IMR-90 (cell line): ENCODE results near the gene MTR. TPM values are rescaled to one million over a fixed set of nuclear protein-coding genes. Genes with fewer than 3 reads are reported as not detected.

ENCODE experiments used
- ATAC-seq: fragments of 200-7000 bp; cut with Tn5 transposase; 2 replicates; pipeline ENCODE4 v1.9.1; 2020; ENCODE audit warnings: low read depth, mild to moderate bottlenecking, moderate library complexity
- BruUV-seq: library from RNA; stranded (reverse); fragments of 400-500 nt; replicated peaks from 2 replicates; lab custom pipeline; 2021; lab: Mats Ljungman, UMichigan
- CTCF ChIA-PET: fragments of 300-600 bp; formaldehyde crosslinking; extraction: SDS; loops from one replicate; lab custom pipeline; 2021; ENCODE audit warnings: antibody characterized with exemption; lab: Yijun Ruan, JAX
- POLR2A ChIA-PET: fragments of 300-600 bp; sonication (Branson Sonifier 250); formaldehyde crosslinking; loops from one replicate; lab custom pipeline; 2022; ENCODE audit warnings: antibody characterized with exemption; ENCODE audit not compliant: unreplicated experiment; lab: Charles Lee
- DNase-seq: peaks from one replicate; pipeline ENCODE4 v3.0.0; 2013
- H2AFZ ChIP-seq: replicated peaks from 2 replicates; pipeline ENCODE3; 2013; ENCODE audit warnings: low read length, mild to moderate bottlenecking; ENCODE audit not compliant: poor library complexity
- H2AK5ac ChIP-seq: 2 replicates; pipeline ENCODE4 v1.6.1; 2013; ENCODE audit warnings: low read depth, low read length, inconsistent platforms
- H2AK9ac ChIP-seq: replicated peaks from 2 replicates; pipeline ENCODE3; 2013; ENCODE audit warnings: mild to moderate bottlenecking, low read depth, low read length, moderate library complexity; ENCODE audit not compliant: poor library complexity
- H2BK120ac ChIP-seq: 2 replicates; pipeline ENCODE4 v1.6.1; 2013; ENCODE audit warnings: low read depth, low read length, inconsistent platforms
- H2BK15ac ChIP-seq: 3 replicates; pipeline ENCODE4 v1.6.1; 2013; ENCODE audit warnings: low read depth, low read length, inconsistent platforms
- H2BK20ac ChIP-seq: 2 replicates; pipeline ENCODE4 v1.6.1; 2013; ENCODE audit warnings: low read depth, mild to moderate bottlenecking, inconsistent platforms, low read length, moderate library complexity
- H2BK5ac ChIP-seq: 2 replicates; pipeline ENCODE4 v1.6.1; 2013; ENCODE audit warnings: mild to moderate bottlenecking, low read depth, low read length, inconsistent platforms; ENCODE audit not compliant: poor library complexity, severe bottlenecking
- H3K14ac ChIP-seq: replicated peaks from 2 replicates; pipeline ENCODE4 v1.6.1; 2013; ENCODE audit warnings: low read depth, low read length, inconsistent platforms
- H3K18ac ChIP-seq: 2 replicates; pipeline ENCODE4 v1.6.1; 2013; ENCODE audit warnings: low read depth, low read length, control low read depth
- H3K23ac ChIP-seq: 2 replicates; pipeline ENCODE4 v1.6.1; 2013; ENCODE audit warnings: low read depth, low read length, inconsistent platforms
- H3K27ac ChIP-seq: 2 replicates; pipeline ENCODE4 v1.5.1; 2013; ENCODE audit warnings: mild to moderate bottlenecking, control low read depth, low read length; ENCODE audit not compliant: insufficient read depth
- H3K27me3 ChIP-seq: 2 replicates; pipeline ENCODE4 v1.6.1; 2013; ENCODE audit warnings: low read length; ENCODE audit not compliant: control insufficient read depth, insufficient read depth
- H3K36me3 ChIP-seq: 2 replicates; pipeline ENCODE4 v1.6.1; 2013; ENCODE audit warnings: low read length, mixed read lengths; ENCODE audit not compliant: control insufficient read depth, insufficient read depth
- H3K4ac ChIP-seq: 2 replicates; pipeline ENCODE4 v1.6.1; 2013; ENCODE audit warnings: low read depth, low read length, inconsistent platforms
- H3K4me1 ChIP-seq: 2 replicates; pipeline ENCODE4 v1.6.1; 2013; ENCODE audit warnings: low read length, mixed read lengths; ENCODE audit not compliant: control insufficient read depth, insufficient read depth
- H3K4me2 ChIP-seq: 2 replicates; pipeline ENCODE4 v1.6.1; 2013; ENCODE audit warnings: low read depth, mild to moderate bottlenecking, control low read depth, low read length, moderate library complexity
- H3K4me3 ChIP-seq: 2 replicates; pipeline ENCODE4 v1.5.1; 2013; ENCODE audit warnings: low read depth, mild to moderate bottlenecking, control low read depth, low read length, moderate library complexity; ENCODE audit not compliant: insufficient read depth
- H3K56ac ChIP-seq: 2 replicates; pipeline ENCODE4 v1.6.1; 2013; ENCODE audit warnings: low read length, inconsistent platforms; ENCODE audit not compliant: insufficient read depth; ENCODE audit errors: extremely low read depth
- H3K79me1 ChIP-seq, 2 experiments: 2 replicates each; pipeline ENCODE4 v1.6.1; 2013; ENCODE audit warnings: low read length in 2 of 2, inconsistent platforms in 1 of 2, low read depth in 1 of 2
- H3K9ac ChIP-seq: 2 replicates; pipeline ENCODE4 v1.6.1; 2013; ENCODE audit warnings: low read depth, low read length, control low read depth
- H3K9me1 ChIP-seq: 2 replicates; pipeline ENCODE4 v1.6.1; 2013; ENCODE audit warnings: low read length, inconsistent platforms; ENCODE audit not compliant: insufficient read depth
- H3K9me3 ChIP-seq: 2 replicates; pipeline ENCODE4 v1.6.1; 2013; ENCODE audit warnings: low read length; ENCODE audit not compliant: control insufficient read depth, insufficient read depth
- H4K20me1 ChIP-seq: 2 replicates; pipeline ENCODE4 v1.6.1; 2013; ENCODE audit warnings: low read length, inconsistent platforms; ENCODE audit not compliant: insufficient read depth
- H4K5ac ChIP-seq: 2 replicates; pipeline ENCODE4 v1.6.1; 2013; ENCODE audit warnings: mild to moderate bottlenecking, low read depth, low read length, control low read depth
- H4K8ac ChIP-seq, 2 experiments: 2 replicates each; pipeline ENCODE4 v1.6.1; 2013; ENCODE audit warnings: low read depth in 2 of 2, low read length in 2 of 2, control low read depth in 1 of 2, inconsistent platforms in 1 of 2
- H4K91ac ChIP-seq: 2 replicates; pipeline ENCODE4 v1.6.1; 2013; ENCODE audit warnings: low read depth, low read length, inconsistent platforms; ENCODE audit not compliant: insufficient read depth
- BHLHE40 ChIP-seq: fragments of 150-350 bp; IDR thresholded peaks from 2 replicates; pipeline ENCODE4 v1.6.1; 2016; ENCODE audit warnings: mild to moderate bottlenecking, low read depth, low read length
- CEBPB ChIP-seq: IDR thresholded peaks from 2 replicates; pipeline ENCODE4 v1.6.1; 2012; ENCODE audit warnings: low read depth, low read length, improper control_type of control experiment
- CHD1 ChIP-seq: IDR thresholded peaks from 2 replicates; pipeline ENCODE4 v1.6.1; 2012; ENCODE audit warnings: low read depth, low read length, improper control_type of control experiment
- CTCF ChIP-seq: conservative IDR thresholded peaks from 2 replicates; pipeline ENCODE4 v1.5.1; 2012; ENCODE audit warnings: mild to moderate bottlenecking, low read depth, low read length, improper control_type of control experiment
- ELK1 ChIP-seq: fragments of 150-350 bp; IDR thresholded peaks from 2 replicates; pipeline ENCODE4 v1.6.1; 2016; ENCODE audit warnings: low read depth, mild to moderate bottlenecking, low read length, moderate library complexity, borderline replicate concordance
- FOS ChIP-seq: fragments of 150-350 bp; IDR thresholded peaks from 2 replicates; pipeline ENCODE4 v1.6.1; 2016; ENCODE audit warnings: low read depth, low read length
- MAFK ChIP-seq: IDR thresholded peaks from 2 replicates; pipeline ENCODE4 v1.6.1; 2012; ENCODE audit warnings: low read depth, low read length, improper control_type of control experiment
- MAZ ChIP-seq: IDR thresholded peaks from 2 replicates; pipeline ENCODE4 v1.6.1; 2012; ENCODE audit warnings: low read depth, mild to moderate bottlenecking, low read length, improper control_type of control experiment, moderate library complexity, borderline replicate concordance
- MXI1 ChIP-seq: IDR thresholded peaks from 2 replicates; pipeline ENCODE4 v1.6.1; 2012; ENCODE audit warnings: low read depth, mild to moderate bottlenecking, low read length, moderate library complexity, borderline replicate concordance
- NFE2L2 ChIP-seq: fragments of 150-350 bp; IDR thresholded peaks from 2 replicates; pipeline ENCODE4 v1.6.1; 2016; ENCODE audit warnings: low read depth, mild to moderate bottlenecking, low read length
- POLR2A ChIP-seq: IDR thresholded peaks from 2 replicates; pipeline ENCODE4 v1.6.1; 2012; ENCODE audit warnings: mild to moderate bottlenecking, low read depth, low read length
- RAD21 ChIP-seq: IDR thresholded peaks from 2 replicates; pipeline ENCODE4 v1.6.1; 2012; ENCODE audit warnings: low read length, improper control_type of control experiment
- RCOR1 ChIP-seq: IDR thresholded peaks from 2 replicates; pipeline ENCODE4 v1.6.1; 2012; ENCODE audit warnings: mild to moderate bottlenecking, low read length, improper control_type of control experiment; ENCODE audit not compliant: insufficient replicate concordance
- RFX5 ChIP-seq: IDR thresholded peaks from 2 replicates; pipeline ENCODE4 v1.8.0; 2012; ENCODE audit warnings: low read depth, mild to moderate bottlenecking, low read length, moderate library complexity
- SMC3 ChIP-seq: fragments of 150-350 bp; IDR thresholded peaks from 2 replicates; pipeline ENCODE4 v1.6.1; 2016; ENCODE audit warnings: low read depth, mild to moderate bottlenecking, antibody characterized with exemption, low read length, moderate library complexity
- USF2 ChIP-seq: fragments of 150-350 bp; IDR thresholded peaks from 2 replicates; pipeline ENCODE4 v1.6.1; 2017; ENCODE audit warnings: mild to moderate bottlenecking, antibody characterized with exemption, low read length, low read depth
- WGBS, 2 experiments: methylation state at CpG; one replicate each; pipeline versions ENCODE4 v1.1.5 to v1.1.7; 2013; ENCODE audit warnings: missing lambda C conversion rate in 2 of 2; ENCODE audit not compliant: insufficient read length in 1 of 2; ENCODE audit errors: extremely low coverage in 2 of 2; 5-methylcytosine and 5-hydroxymethylcytosine counted together
- dilution Hi-C: fragments of 300-500 bp; cut with HindIII; formaldehyde crosslinking; loops from one replicate; pipeline ENCODE4 v1.14.3; 2018; ENCODE audit warnings: low sequenced_read_pairs; ENCODE audit not compliant: unreplicated experiment
- in situ Hi-C: fragments of 300-500 bp; cut with MboI; formaldehyde crosslinking; loops from 3 replicates; pipeline ENCODE4 v1.14.3; 2019; ENCODE audit warnings: low sequenced_read_pairs, inconsistent platforms, mixed read lengths
- intact Hi-C: fragments of 100-400 bp; cut with micrococcal nuclease; formaldehyde crosslinking; loops from 2 replicates; pipeline ENCODE4 v1.10.0; 2022
- polyA plus RNA-seq, 3 experiments: library from polyadenylated mRNA; depleted of rRNA; stranded (reverse); fragments of >200 nt; gene quantifications; 2 replicates each; pipeline ENCODE4 v1.2.3, GENCODE V29; 2012; ENCODE audit warnings: low replicate concordance in 1 of 3
- total RNA-seq: library from RNA; depleted of rRNA; stranded (reverse); fragments of >200 nt; gene quantifications from 2 replicates; pipeline ENCODE4 v1.2.3, GENCODE V29; 2012

The MTR gene
- total and polyA plus RNA-seq, 2 of the 4 experiments (the other 2 are of a cell fraction) = 7.7 to 31.0 TPM

- H3K79me1 ChIP-seq = no peaks in the 10 kb centered on the region
- no peaks in the 10 kb centered on the region for H3K9me3 ChIP-seq
- no peaks in the 10 kb centered on the region for H3K36me3 ChIP-seq
- peaks cover 2% of the 10 kb centered on the region; the same call in 1 of the 2 replicates for H3K27me3 ChIP-seq
- H3K4me3 ChIP-seq = no peak overlapping the region
- no peak overlapping the region for H3K4ac ChIP-seq
- no peak overlapping the region for H2AK9ac ChIP-seq
- no peak overlapping the region for H3K14ac ChIP-seq
- ChIA-PET POLR2A (no interaction called here), CTCF (no interaction called here)
- H4K8ac ChIP-seq = no peak overlapping the region
- no TSS peak for BruUV-seq
- H3K27ac ChIP-seq = no peak overlapping the region
- ATAC-seq (no peak), DNase-seq (no peak)
- H2AFZ ChIP-seq = no peak overlapping the region
- no peak overlapping the region for H4K91ac ChIP-seq
- WGBS, 2 experiments = no CpG with 5 or more reads among the region's 3 CpGs
- no peak overlapping the region for H3K9ac ChIP-seq
- no peak overlapping the region for H3K23ac ChIP-seq
- in situ Hi-C loops (loop anchor here (25.0 kb wide), 1 partner anchor 613 kb away; no protein-coding TSS in a partner anchor), dilution Hi-C loops (no loop called here), intact Hi-C loops (no loop called here)
- H2BK120ac ChIP-seq = no peak overlapping the region
- no peak overlapping the region for H3K18ac ChIP-seq
- H4K20me1 ChIP-seq = no peaks in the 10 kb centered on the region
- no peak overlapping the region for H2AK5ac ChIP-seq
- H3K9me1 ChIP-seq = no peaks in the 10 kb centered on the region
- H3K4me1 ChIP-seq = no peaks in the 10 kb centered on the region
- no peak overlapping the region for H4K5ac ChIP-seq
- H2BK15ac ChIP-seq = no peak overlapping the region
- no peak overlapping the region for H2BK5ac ChIP-seq
- no peak overlapping the region for H3K4me2 ChIP-seq
- H3K56ac ChIP-seq = no peak overlapping the region
- TF ChIP-seq RCOR1 = no peak
- TF ChIP-seq MXI1 = no peak
- no peak for TF ChIP-seq FOS
- no peak for TF ChIP-seq SMC3
- no peak for TF ChIP-seq POLR2A
- TF ChIP-seq USF2 = no peak
- TF ChIP-seq RAD21 = no peak
- no peak for TF ChIP-seq BHLHE40
- TF ChIP-seq CHD1 = no peak
- no peak for TF ChIP-seq CTCF
- TF ChIP-seq RFX5 = no peak
- no peak for TF ChIP-seq MAFK
- no peak for TF ChIP-seq CEBPB
- TF ChIP-seq ELK1 = no peak
- TF ChIP-seq NFE2L2 = no peak
- no peak for TF ChIP-seq MAZ
- no peak overlapping the region for H2BK20ac ChIP-seq
These were observed 21.2 kb upstream of the MTR start for GRCh38 chr1:236773919-236774318.
